Tibial nerve (tissue), 4 donors: ENCODE results near the gene SLC27A4. TPM values are rescaled to one million over a fixed set of nuclear protein-coding genes. Genes with fewer than 3 reads are reported as not detected.

Experiments
- DNase-seq, 2 donors: peaks; one replicate each; pipeline ENCODE4 v3.0.0-alpha.2; 2019; ENCODE audit warnings: low spot score in 2 of 2
- H3K27ac ChIP-seq, 4 donors: fragments of 200-600 bp; sonication (generic) in 3 of 4; one replicate each; pipeline ENCODE4 v1.5.1; 2017 to 2019; ENCODE audit warnings: mild to moderate bottlenecking in 1 of 4
- H3K27me3 ChIP-seq, 2 donors: fragments of 200-600 bp; sonication (generic) in 1 of 2; one replicate each; pipeline versions ENCODE4 v1.5.1 to v1.6.0; 2017 to 2019
- H3K36me3 ChIP-seq, 3 donors: fragments of 200-600 bp; sonication (generic); one replicate each; pipeline ENCODE4 v1.5.1; 2018 to 2019
- H3K4me1 ChIP-seq, 4 donors: fragments of 200-600 bp; sonication (generic) in 3 of 4; one replicate each; pipeline ENCODE4 v1.5.1; 2017 to 2019
- H3K4me3 ChIP-seq, 4 donors: fragments of 200-600 bp; sonication (generic) in 3 of 4; one replicate each; pipeline ENCODE4 v1.5.1; 2017 to 2019; ENCODE audit warnings: mild to moderate bottlenecking in 1 of 4, moderate library complexity in 1 of 4
- H3K9me3 ChIP-seq, 4 donors: fragments of 200-600 bp; sonication (generic) in 3 of 4; one replicate each; pipeline ENCODE4 v1.5.1; 2017 to 2019
- CTCF ChIP-seq, 5 experiments: fragments of 200-600 bp in 3 of 5; fragments of 450-650 bp in 2 of 5; sonication (generic) in 3 of 5; IDR thresholded peaks; one replicate each; pipeline ENCODE4 v1.5.1; 2016 to 2019; ENCODE audit warnings: antibody characterized with exemption in 5 of 5, mild to moderate bottlenecking in 3 of 5, moderate library complexity in 2 of 5
- EP300 ChIP-seq, 2 donors: sonication (generic); formaldehyde crosslinking; IDR thresholded peaks; one replicate each; pipeline ENCODE4 v1.6.1; 2017; ENCODE audit warnings: antibody characterized with exemption in 2 of 2, mild to moderate bottlenecking in 1 of 2
- POLR2A ChIP-seq, 2 donors: fragments of 450-650 bp; IDR thresholded peaks; one replicate each; pipeline ENCODE4 v1.6.1; 2017; ENCODE audit warnings: antibody characterized with exemption in 2 of 2, mild to moderate bottlenecking in 2 of 2, moderate library complexity in 2 of 2
- WGBS, 2 donors: methylation state at CpG; one replicate each; pipeline ENCODE4 v1.1.5; 2018; 5-methylcytosine and 5-hydroxymethylcytosine counted together
- total RNA-seq, 4 donors: library from RNA; depleted of rRNA; stranded (reverse); fragments of >200 nt; gene quantifications; one replicate each; pipeline ENCODE4 v1.1.0, GENCODE V29; 2016

The SLC27A4 gene
- total RNA-seq, 4 donors from 2014 or later, result 13.5 to 33.3 (median 18.0) TPM

- TF ChIP-seq POLR2A (IDR thresholded peaks at IDR 0.05) (no peak), EP300 (IDR thresholded peaks at IDR 0.05) (no peak), CTCF (IDR thresholded peaks at IDR 0.05) (no peak)
- peaks cover 0 to 55% (median 13%) of the 10 kb centered on the region in 3 donors for H3K36me3 ChIP-seq
- DNase-seq, result no peak
- H3K4me1 ChIP-seq, result peaks cover 0 to 19% (median 10%) of the 10 kb centered on the region in 4 donors
- 95% methylated on average over 7 to 8 of the region's 8 CpGs for WGBS, 2 donors
- H3K9me3 ChIP-seq, result no peaks in the 10 kb centered on the region
- no peak overlapping the region for H3K27ac ChIP-seq
- no peaks in the 10 kb centered on the region for H3K27me3 ChIP-seq
- H3K4me3 ChIP-seq, result no peak overlapping the region
Measured at GRCh38 chr9:128342971-128343680, 2.8 kb downstream of the SLC27A4 start.

GRCh38 chr9:128343855-128344254 is 3.5 kb downstream of the SLC27A4 start:
- TF ChIP-seq EP300 (IDR thresholded peaks at IDR 0.05) (no peak), POLR2A (IDR thresholded peaks at IDR 0.05) (no peak), CTCF (IDR thresholded peaks at IDR 0.05) (no peak)
- no peaks in the 10 kb centered on the region for H3K27me3 ChIP-seq
- DNase-seq, result no peak

GRCh38 chr9:128344931-128345605 is 4.7 kb downstream of the SLC27A4 start:
- Histone ChIP-seq H3K27me3 (no peaks in the 10 kb centered on the region), H3K27ac (no peak overlapping the region), H3K9me3 (no peaks in the 10 kb centered on the region), H3K4me1 (peaks cover 0 to 14% (median 6%) of the 10 kb centered on the region in 4 donors), H3K4me3 (no peak overlapping the region), H3K36me3 (peaks cover 0 to 75% (median 26%) of the 10 kb centered on the region in 3 donors)
- DNase-seq, result no peak
- TF ChIP-seq EP300 (IDR thresholded peaks at IDR 0.05), result no peak
- no peak for TF ChIP-seq POLR2A (IDR thresholded peaks at IDR 0.05)
- TF ChIP-seq CTCF (IDR thresholded peaks at IDR 0.05), result no peak
- 92 to 94% methylated on average over 27 to 28 of the region's 28 CpGs for WGBS, 2 donors

More at GRCh38 chr9:128343855-128344254, 3.5 kb downstream of the SLC27A4 start:
- Histone ChIP-seq H3K27ac (no peak overlapping the region), H3K4me1 (peaks cover 0 to 19% (median 10%) of the 10 kb centered on the region in 4 donors), H3K4me3 (no peak overlapping the region), H3K9me3 (no peaks in the 10 kb centered on the region), H3K36me3 (peaks cover 0 to 63% (median 20%) of the 10 kb centered on the region in 3 donors)
- 93 to 98% methylated on average over 4 of the region's 4 CpGs for WGBS, 2 donors

- Histone ChIP-seq H3K4me3 (no peak overlapping the region), H3K9me3 (no peaks in the 10 kb centered on the region), H3K4me1 (no peaks in the 10 kb centered on the region), H3K36me3 (peaks cover 0 to 94% (median 30%) of the 10 kb centered on the region in 3 donors), H3K27ac (no peak overlapping the region), H3K27me3 (no peaks in the 10 kb centered on the region)
- DNase-seq, result no peak
- TF ChIP-seq CTCF (IDR thresholded peaks at IDR 0.05), result no peak
- TF ChIP-seq EP300 (IDR thresholded peaks at IDR 0.05), result no peak
- TF ChIP-seq POLR2A (IDR thresholded peaks at IDR 0.05), result no peak
- WGBS, 2 donors, result 80 to 86% methylated on average over 2 of the region's 2 CpGs
Measured at GRCh38 chr9:128349125-128349524, 8.8 kb downstream of the SLC27A4 start.

- TF ChIP-seq CTCF (IDR thresholded peaks at IDR 0.05) (no peak), POLR2A (IDR thresholded peaks at IDR 0.05) (no peak), EP300 (IDR thresholded peaks at IDR 0.05) (no peak)
- 96 to 98% methylated on average over 5 to 6 of the region's 6 CpGs for WGBS, 2 donors
- Histone ChIP-seq H3K4me3 (no peak overlapping the region), H3K27ac (no peak overlapping the region), H3K36me3 (peaks cover 0 to 94% (median 25%) of the 10 kb centered on the region in 3 donors), H3K4me1 (no peaks in the 10 kb centered on the region), H3K27me3 (no peaks in the 10 kb centered on the region), H3K9me3 (no peaks in the 10 kb centered on the region)
- DNase-seq, result no peak
Measured at GRCh38 chr9:128349772-128350171, 9.4 kb downstream of the SLC27A4 start.
